Neutrophil (primary cell): ENCODE data around the gene TERT.

Source experiments
- H3K27ac ChIP-seq: fragments of 200-600 bp; sonication (generic); 2 replicates; pipeline ENCODE4 v1.5.1; 2016; ENCODE audit warnings: mild to moderate bottlenecking, moderate library complexity
- H3K27me3 ChIP-seq: fragments of 200-600 bp; sonication (generic); 2 replicates; pipeline ENCODE4 v1.6.0; 2016; ENCODE audit warnings: mild to moderate bottlenecking
- H3K36me3 ChIP-seq: fragments of 200-600 bp; sonication (generic); 2 replicates; pipeline ENCODE4 v1.5.1; 2017
- H3K4me1 ChIP-seq, 2 experiments: fragments of 200-600 bp in 1 of 2; sonication (generic) in 1 of 2; 1 replicate in 1 of 2; 2 replicates in 1 of 2; pipeline versions ENCODE4 v1.5.1 to v1.6.1; 2013 to 2016; ENCODE audit warnings: low read depth in 1 of 2, low read length in 1 of 2, mild to moderate bottlenecking in 1 of 2, moderate library complexity in 1 of 2; ENCODE audit not compliant: control insufficient read depth in 1 of 2, insufficient read depth in 1 of 2
- H3K4me3 ChIP-seq, 2 experiments: fragments of 200-600 bp in 1 of 2; sonication (generic) in 1 of 2; 1 replicate in 1 of 2; 2 replicates in 1 of 2; pipeline ENCODE4 v1.5.1; 2013 to 2016; ENCODE audit warnings: low read depth in 1 of 2, low read length in 1 of 2, mild to moderate bottlenecking in 1 of 2, moderate library complexity in 1 of 2
- H3K9me3 ChIP-seq: fragments of 200-600 bp; sonication (generic); 2 replicates; pipeline ENCODE4 v1.5.1; 2016
- TF ChIP-seq, protein P1 (sequence below): fragments of 200-600 bp; sonication (generic); IDR thresholded peaks from 2 replicates; pipeline ENCODE4 v1.5.1; 2016; ENCODE audit warnings: antibody characterized with exemption

TERT gene

DNA sequence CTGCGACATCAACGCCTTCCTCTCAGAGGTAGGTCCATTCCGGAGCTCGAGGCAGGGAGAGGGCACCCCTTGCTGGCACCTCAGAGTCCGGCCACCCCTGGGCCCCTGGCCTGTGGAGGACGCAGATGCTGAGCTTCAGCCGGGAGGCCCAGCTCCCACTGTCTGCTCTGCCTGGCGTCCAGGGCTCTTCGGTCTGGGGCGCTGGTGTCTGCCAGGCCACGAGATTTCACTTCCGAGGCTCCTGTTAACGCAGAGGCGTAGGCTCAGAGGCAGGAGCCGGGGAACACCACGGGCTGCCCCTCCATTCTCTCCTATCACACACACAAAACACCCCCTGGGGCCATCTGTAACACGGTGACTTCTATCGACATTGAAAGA is 78.0 kb downstream of the TERT start:
- TF ChIP-seq, protein P1, sequence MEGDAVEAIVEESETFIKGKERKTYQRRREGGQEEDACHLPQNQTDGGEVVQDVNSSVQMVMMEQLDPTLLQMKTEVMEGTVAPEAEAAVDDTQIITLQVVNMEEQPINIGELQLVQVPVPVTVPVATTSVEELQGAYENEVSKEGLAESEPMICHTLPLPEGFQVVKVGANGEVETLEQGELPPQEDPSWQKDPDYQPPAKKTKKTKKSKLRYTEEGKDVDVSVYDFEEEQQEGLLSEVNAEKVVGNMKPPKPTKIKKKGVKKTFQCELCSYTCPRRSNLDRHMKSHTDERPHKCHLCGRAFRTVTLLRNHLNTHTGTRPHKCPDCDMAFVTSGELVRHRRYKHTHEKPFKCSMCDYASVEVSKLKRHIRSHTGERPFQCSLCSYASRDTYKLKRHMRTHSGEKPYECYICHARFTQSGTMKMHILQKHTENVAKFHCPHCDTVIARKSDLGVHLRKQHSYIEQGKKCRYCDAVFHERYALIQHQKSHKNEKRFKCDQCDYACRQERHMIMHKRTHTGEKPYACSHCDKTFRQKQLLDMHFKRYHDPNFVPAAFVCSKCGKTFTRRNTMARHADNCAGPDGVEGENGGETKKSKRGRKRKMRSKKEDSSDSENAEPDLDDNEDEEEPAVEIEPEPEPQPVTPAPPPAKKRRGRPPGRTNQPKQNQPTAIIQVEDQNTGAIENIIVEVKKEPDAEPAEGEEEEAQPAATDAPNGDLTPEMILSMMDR = no peak
- H3K27ac ChIP-seq = no peak overlapping the region
- no peak overlapping the region for H3K4me3 ChIP-seq
- no peaks in the 10 kb centered on the region for H3K27me3 ChIP-seq
- no peaks in the 10 kb centered on the region for H3K4me1 ChIP-seq
- no peaks in the 10 kb centered on the region for H3K36me3 ChIP-seq
- no peaks in the 10 kb centered on the region for H3K9me3 ChIP-seq

DNA sequence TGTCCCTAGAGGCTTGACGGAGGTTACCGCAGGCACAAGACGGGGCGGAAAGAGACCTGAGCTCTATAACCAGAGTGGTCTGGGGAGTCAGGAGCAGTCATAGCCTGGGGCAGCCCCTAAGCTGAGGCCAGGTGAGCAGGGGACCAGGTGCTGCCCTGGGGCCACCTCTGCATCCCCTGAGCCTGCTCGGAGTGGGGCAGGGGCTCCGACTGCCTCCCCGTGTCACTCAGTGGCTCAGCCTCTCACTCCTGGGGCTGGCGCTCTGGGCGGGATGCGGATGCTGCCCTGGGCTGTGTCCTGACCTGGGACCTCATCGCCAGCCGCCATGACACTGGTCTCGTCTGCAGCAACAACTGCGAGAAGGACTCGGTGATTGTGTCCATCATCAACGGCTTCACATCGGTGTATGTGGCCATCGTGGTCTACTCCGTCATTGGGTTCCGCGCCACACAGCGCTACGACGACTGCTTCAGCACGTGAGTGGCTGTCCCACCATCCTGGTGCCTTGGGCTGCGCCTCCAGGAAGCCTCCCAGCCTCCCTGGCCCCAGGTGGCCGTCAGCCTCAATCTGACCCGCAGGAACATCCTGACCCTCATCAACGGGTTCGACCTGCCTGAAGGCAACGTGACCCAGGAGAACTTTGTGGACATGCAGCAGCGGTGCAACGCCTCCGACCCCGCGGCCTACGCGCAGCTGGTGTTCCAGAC is 78.5 kb downstream of the TERT start:
- Histone ChIP-seq H3K27me3 (no peaks in the 10 kb centered on the region), H3K27ac (no peak overlapping the region), H3K4me3 (no peak overlapping the region), H3K9me3 (no peaks in the 10 kb centered on the region), H3K36me3 (no peaks in the 10 kb centered on the region), H3K4me1 (no peaks in the 10 kb centered on the region)
- TF ChIP-seq, protein P1 = no peak

DNA sequence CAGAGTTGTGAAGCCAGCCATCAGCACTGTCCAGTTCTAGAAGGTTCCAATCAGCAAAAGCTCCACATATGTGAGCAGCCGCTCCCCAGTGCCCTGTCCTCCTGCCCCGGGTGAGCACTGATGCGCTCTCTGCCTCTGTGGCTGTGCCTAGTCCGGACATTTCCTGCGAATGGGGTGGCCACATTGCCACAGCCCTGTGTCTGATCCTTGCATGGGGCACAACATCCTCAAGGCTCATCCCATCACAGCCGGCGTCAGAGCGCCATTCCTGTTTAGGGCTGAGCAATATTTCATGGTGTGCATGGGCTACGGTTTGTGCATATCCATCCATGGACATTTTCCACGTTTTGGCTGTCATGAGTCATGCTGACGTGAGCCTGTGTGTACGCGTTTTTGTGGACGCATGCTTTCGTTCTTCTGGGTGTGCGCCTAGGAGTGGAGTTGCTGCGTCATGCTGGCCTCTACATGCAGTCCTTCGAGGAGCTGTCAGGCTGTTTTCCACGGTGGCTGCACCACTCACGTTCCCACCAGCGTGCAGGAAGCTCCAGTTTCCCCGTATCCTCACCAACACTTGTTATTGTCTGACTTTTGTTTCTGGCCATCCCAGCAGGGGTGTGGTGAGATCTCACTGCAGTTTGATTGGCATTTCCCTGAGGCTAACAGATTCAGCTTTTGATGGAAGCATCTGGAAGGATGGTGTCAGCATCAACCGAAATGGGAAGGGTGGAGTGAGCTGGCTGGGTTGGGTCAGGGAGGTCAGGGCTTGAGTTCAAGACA is 79.4 kb downstream of the TERT start:
- H3K4me3 ChIP-seq = no peak overlapping the region
- no peaks in the 10 kb centered on the region for H3K4me1 ChIP-seq
- no peaks in the 10 kb centered on the region for H3K27me3 ChIP-seq
- no peaks in the 10 kb centered on the region for H3K9me3 ChIP-seq
- TF ChIP-seq, protein P1 = no peak
- no peak overlapping the region for H3K27ac ChIP-seq
- H3K36me3 ChIP-seq = no peaks in the 10 kb centered on the region

DNA sequence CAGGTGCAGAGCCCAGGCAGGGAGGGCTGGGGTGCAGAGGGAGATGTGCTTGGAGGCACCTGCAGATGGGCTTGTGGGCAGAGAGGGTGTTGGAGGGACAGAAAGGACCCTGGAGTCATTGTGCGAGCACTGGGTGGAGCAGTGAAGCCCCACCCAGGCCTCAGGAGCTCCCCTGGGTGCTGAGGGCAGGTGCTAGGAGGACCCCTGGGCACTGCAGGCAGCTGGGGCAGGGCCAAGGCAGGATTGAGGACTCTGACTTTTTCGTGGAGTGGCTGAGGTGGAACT is 80.0 kb downstream of the TERT start:
- no peaks in the 10 kb centered on the region for H3K4me1 ChIP-seq
- no peaks in the 10 kb centered on the region for H3K27me3 ChIP-seq
- no peaks in the 10 kb centered on the region for H3K36me3 ChIP-seq
- TF ChIP-seq, protein P1 = no peak
- H3K9me3 ChIP-seq = no peaks in the 10 kb centered on the region
- no peak overlapping the region for H3K4me3 ChIP-seq
- no peak overlapping the region for H3K27ac ChIP-seq

DNA sequence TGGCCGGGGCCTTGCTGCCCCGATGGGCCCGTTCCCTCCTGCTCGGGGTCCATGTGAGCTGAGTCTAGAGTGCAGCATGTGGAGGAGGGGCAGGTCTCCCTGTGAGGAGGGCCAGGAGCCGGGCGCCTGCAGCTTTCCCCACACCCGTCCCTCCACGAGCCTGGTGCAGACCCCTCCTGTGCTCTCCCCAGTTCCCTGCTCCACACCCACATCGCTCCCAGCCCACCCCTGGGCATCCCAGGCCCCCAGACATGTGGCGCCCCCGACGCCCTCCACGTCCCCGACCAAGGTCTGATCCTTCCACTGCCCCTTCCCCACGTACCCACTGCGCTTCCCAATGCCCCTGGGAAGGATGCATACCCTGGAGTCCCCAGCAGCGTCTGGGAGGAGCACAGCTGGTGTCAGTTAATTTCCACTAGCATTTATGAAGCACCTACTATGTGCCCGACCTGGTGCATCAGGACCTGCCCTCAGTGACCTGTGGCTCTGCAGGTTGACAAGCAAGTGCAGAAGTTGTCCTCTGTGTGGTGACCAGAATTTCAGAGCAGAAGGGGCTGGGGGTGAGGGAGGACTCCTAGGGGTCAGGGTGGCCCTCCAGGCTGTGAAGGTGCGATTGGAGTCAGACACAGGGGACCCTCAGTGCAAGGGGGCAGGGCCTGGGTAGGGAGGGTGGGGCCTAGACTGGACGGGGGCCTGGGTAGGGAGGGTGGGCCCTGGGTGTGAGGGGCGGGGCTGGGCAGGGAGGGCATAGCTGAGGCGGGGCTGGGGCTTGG is 80.5 kb downstream of the TERT start:
- no peak overlapping the region for H3K4me3 ChIP-seq
- H3K27me3 ChIP-seq = no peaks in the 10 kb centered on the region
- H3K27ac ChIP-seq = no peak overlapping the region
- TF ChIP-seq, protein P1 = no peak
- no peaks in the 10 kb centered on the region for H3K4me1 ChIP-seq
- H3K36me3 ChIP-seq = no peaks in the 10 kb centered on the region
- H3K9me3 ChIP-seq = no peaks in the 10 kb centered on the region
